ENCODE data around the gene TWSG1.
A peak's percentile ranks its signal among the peaks of the same experiment; 100 is the strongest.
"Not testable (repeated sequence)": the region's sequence is repeated elsewhere in the genome, so short reads cannot be mapped to it uniquely, and the experiment has no call there.

TWSG1 gene

DNA sequence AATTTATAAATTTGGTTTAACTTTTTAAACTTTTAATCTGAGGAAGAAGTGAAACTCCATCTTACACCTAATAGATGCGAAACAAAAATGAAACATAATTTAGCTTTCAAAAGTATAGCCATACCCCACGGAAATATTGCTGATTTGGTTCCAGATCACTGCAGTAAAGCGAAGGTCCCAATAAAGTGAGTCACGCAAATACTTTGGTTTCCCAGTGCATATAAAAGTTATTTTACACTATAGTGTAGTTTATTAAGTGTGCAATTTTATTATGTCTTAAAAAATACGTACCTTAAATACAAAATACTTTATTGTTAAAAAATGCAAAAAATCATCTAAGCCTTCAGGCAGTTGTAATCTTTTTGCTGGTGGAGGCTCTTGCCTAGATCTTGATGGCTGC lies 55.1 kb downstream of the TWSG1 start:
- TF ChIP-seq ZNF274 (IDR thresholded peaks at IDR 0.05; ENCODE audit: low read depth, low read length) = no peak
- no peak overlapping the region for H3K4me3 ChIP-seq (ENCODE audit: low read length)

DNA sequence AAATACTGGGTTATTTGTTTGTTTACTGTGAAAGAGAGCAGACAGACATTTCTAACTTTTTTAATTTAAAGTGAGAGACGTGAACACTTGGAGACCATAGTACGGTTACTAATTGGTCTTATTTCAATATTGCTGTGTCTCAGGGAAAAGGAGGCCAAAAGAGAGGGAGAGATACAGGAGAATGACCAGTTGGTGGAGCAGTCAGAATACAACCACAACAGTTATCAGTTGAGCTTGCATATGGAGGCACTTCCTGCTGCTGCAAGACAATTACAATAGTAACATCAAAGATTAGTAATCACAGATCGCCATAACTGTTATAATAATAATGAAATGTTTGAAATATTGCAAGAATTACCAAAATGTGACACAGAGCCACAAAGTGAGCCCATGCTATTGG lies 58.2 kb downstream of the TWSG1 start:
- TF ChIP-seq ZNF274 (IDR thresholded peaks at IDR 0.05; ENCODE audit: low read depth, low read length) = no peak
- no peak overlapping the region for H3K4me3 ChIP-seq (ENCODE audit: low read length)

DNA sequence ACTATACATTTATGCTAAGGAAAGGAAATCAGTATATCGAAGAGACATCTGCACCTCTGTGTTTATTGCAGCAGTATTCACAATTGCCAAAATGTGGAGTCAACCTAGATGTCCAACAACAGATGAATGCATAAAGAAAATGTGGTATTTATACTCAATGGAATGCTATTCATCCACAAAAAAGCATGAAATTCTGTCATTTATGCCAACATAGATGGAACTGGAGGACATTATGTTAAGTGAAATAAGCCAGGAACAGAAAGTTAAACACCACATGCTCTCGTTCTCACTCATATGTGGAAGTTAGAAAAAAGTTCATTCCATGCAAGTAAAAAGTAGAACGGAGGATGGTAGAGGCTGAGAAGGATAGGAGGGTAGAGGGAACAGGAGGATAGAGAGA lies 59.5 kb downstream of the TWSG1 start:
- H3K4me3 ChIP-seq (ENCODE audit: low read length) = no peak overlapping the region
- TF ChIP-seq ZNF274 (IDR thresholded peaks at IDR 0.05; ENCODE audit: low read depth, low read length) = no peak

DNA sequence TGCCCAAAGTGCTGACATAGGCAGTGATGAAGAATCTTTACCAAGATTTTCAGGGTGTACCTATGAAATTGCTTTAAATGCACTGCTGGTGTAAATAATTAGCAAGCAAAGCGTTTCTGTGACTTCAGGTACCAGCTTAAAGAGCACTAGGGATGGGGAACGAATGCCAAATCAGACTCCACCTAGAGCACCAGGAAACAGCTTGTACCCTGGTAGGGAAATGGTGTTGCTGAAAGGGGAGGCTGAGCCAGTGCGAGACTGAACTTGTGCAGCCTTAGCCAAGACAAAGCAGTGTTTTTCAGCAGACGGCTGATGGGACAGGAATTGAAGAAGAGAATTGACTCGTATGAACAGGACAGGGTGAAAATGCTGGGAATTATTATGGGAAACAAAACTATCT lies 65.6 kb downstream of the TWSG1 start:
- TF ChIP-seq ZNF274 (IDR thresholded peaks at IDR 0.05; ENCODE audit: low read depth, low read length) = no peak
- H3K4me3 ChIP-seq (ENCODE audit: low read length) = no peak overlapping the region

DNA sequence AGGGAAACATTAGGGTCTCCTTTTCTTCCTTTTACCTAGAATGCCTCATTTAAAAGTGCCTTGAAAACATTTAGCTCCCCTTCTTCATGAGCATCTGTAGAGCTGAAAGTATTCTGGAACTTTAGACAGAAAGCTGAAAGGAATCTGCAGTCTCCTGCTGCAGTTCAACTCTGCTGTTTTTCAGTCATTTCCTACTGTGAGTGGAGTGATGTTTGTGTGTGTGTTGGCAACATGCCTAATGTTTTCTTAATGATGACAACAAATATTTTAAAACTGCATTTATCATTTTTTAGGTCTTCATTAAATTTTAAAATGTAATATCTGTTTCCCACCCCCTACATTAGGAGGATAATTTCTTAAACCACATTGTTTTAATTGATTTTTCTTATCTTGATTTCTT lies 66.6 kb downstream of the TWSG1 start:
- H3K4me3 ChIP-seq (ENCODE audit: low read length) = no peak overlapping the region
- TF ChIP-seq ZNF274 (IDR thresholded peaks at IDR 0.05; ENCODE audit: low read depth, low read length) = no peak

DNA sequence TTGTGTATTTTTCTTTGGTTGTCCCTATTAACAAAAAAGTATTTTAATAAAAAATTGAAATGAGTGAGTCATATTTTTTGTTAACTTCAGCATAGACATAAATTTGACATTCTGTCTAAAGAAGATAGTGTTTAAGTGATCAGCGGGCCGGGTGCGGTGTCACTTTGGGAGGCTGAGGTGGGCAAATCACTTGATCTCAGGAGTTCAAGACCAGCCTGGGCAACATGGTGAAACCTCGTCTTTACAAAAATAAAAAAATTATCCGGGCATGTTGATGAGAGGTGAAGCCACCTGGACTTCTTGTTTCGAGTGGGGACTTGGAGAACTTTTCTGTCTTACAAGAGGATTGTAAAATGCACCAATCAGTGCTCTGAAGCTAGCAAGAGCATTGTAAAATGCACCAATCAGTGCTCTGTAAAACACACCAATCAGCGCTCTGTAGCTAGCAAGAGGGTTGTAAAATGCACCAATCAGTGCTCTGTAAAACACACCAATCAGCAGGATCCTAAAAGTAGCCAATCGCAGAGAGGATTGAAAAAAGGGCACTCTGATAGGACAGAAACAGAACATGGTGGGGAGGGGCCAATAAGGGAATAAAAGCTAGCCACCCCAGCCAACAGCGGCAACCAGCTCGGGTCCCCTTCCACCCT lies 67.9 kb downstream of the TWSG1 start:
- H3K4me3 ChIP-seq (ENCODE audit: low read length) = not testable (repeated sequence)

DNA sequence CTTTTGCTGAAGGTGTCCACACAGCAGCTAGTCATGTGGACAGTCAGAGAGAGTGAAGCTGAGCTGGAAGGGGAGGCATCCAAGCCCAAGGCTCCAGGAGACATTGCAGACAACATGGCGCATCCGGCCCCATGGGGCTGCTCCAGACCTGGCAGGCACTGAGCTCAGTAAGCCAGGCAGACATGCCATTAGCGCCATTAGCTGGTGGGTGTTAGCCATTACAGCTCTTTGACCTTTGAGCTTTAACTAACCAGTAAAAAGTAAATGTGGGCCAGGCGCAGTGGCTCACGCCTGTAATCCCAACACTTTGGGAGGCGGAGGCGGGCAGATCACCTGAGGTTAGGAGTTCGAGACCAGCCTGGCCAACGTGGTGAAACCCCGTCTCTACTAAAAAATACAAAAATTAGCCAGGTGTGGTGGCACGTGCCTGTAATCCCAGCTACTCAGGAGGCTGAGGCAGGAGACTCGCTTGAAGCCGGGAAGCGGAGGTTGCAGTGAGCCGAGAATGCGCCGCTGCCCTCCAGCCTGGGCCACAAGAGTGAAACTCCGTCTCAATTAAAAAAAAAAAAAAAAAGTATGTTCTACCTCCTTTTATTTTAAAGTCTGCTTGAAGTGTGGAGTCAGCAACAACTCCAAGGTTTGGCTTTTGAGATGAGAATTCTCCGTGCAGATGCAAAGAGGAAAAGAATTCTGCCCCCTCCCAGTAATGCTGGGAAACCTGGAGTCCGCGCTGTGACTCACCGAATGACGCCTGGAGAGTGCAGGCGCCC lies 69.4 kb downstream of the TWSG1 start:
- no peak for TF ChIP-seq ZNF274 (IDR thresholded peaks at IDR 0.05; ENCODE audit: low read depth, low read length)
- peak overlapping the region; percentile 43; the same call in 1 of the 2 replicates for H3K4me3 ChIP-seq (ENCODE audit: low read length)

DNA sequence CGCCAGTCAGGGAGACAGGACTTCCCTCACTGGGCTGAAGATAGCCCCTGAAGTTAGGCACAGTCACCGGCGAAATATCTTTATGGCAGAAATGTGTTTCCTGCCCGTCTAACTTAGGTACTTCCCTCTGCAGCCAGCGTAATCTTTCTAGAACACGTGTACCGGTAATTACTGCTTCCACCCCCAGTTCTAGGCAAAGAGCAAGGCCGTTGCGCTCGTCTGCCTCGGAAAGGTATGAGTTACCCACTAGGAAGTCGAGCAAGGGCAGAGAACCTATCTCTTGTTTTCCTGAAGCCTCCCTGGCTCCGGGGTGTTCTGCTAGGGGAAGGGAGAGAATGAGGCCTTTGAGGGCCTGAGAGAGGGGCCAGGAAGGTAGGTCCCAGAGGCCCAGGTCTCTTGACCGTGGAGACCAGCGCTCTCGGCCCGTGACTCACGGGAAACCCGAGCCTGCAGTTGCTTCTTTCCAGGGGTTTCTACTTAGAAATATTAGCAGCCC lies 70.0 kb downstream of the TWSG1 start:
- H3K4me3 ChIP-seq (ENCODE audit: low read length) = peak overlapping the region; percentile 43; the same call in 1 of the 2 replicates
- TF ChIP-seq ZNF274 (IDR thresholded peaks at IDR 0.05; ENCODE audit: low read depth, low read length) = no peak

DNA sequence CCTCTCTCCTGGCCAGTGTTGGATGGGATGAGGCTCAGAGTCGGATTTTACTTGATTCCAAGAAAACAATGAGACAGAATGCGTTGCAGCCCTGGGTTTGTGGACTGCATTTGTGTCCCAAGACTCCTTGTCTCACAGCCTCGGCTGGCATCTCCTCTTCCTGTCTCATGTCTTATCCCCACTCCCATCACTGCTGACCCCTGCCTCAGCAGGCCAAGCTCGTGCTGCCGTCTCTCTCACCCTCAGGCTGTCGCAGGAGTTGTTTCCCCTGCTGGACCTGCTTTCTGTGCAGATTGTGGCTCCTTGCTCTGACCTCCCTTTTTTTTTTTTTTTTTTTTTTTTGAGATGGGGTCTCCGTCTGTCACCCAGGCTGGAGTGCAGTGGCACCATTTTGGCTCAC lies 70.6 kb downstream of the TWSG1 start:
- TF ChIP-seq ZNF274 (IDR thresholded peaks at IDR 0.05; ENCODE audit: low read depth, low read length) = no peak
- H3K4me3 ChIP-seq (ENCODE audit: low read length) = peak overlapping the region; percentile 43; the same call in 1 of the 2 replicates

DNA sequence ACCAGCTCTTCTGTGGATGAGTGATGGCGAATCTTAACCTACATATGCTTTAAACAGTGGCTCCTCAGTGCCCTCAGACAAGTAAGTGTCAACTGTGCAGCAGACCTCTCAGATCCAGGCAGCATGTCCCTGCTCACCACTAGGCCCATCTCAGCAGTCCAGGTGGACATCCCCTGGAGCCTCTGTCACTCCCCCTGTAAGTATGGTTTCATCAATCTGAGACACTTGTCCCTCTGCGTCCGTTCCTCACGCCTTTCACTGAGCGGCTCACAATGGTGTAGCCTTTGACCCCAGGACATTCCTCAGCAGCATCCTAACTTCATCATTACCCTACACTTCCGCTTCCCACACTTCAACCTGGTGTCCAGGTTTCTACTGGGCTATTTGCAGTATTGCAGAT lies 71.4 kb downstream of the TWSG1 start:
- no peak overlapping the region for H3K4me3 ChIP-seq (ENCODE audit: low read length)
- TF ChIP-seq ZNF274 (IDR thresholded peaks at IDR 0.05; ENCODE audit: low read depth, low read length) = no peak

DNA sequence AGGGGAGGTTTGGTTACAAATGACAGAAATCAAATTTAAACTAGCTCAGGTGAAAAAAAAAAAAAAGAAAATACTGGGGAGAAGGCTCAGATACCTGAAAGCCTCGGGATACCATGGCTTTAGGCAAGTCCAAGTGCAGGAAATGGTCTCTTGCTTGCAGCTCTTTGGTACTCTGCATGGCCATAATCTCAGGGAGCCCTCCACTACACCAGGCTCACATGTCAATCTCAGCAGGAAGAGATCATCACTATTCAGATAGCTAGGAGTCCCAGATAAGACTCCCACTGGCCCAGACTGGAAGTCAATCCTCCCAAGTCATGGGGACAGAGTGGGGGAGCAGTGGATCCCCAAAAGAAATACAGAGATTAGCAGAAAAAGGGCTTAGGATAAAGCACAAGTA lies 75.9 kb downstream of the TWSG1 start:
- no peak for TF ChIP-seq ZNF274 (IDR thresholded peaks at IDR 0.05; ENCODE audit: low read depth, low read length)
- no peak overlapping the region for H3K4me3 ChIP-seq (ENCODE audit: low read length)

DNA sequence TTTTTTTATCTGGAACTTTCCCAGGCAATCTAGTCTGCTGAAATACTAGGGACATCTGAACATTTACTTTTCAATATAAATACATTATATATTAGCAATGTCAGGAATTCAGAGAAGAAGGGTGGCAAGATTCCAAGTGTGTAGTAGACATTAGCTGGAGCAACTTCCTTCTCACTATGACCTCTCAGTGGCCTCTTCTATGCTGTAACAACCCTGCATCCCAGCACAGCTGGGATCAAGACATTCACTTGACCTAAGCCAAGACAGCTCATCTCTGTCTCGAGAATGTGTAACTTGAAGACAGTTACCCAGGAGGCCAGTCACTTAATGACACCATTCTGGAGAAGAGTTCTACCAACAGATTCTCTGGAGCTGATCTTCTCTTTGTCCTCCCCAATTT lies 79.0 kb downstream of the TWSG1 start:
- no peak for TF ChIP-seq ZNF274 (IDR thresholded peaks at IDR 0.05; ENCODE audit: low read depth, low read length)
- H3K4me3 ChIP-seq (ENCODE audit: low read length) = no peak overlapping the region

DNA sequence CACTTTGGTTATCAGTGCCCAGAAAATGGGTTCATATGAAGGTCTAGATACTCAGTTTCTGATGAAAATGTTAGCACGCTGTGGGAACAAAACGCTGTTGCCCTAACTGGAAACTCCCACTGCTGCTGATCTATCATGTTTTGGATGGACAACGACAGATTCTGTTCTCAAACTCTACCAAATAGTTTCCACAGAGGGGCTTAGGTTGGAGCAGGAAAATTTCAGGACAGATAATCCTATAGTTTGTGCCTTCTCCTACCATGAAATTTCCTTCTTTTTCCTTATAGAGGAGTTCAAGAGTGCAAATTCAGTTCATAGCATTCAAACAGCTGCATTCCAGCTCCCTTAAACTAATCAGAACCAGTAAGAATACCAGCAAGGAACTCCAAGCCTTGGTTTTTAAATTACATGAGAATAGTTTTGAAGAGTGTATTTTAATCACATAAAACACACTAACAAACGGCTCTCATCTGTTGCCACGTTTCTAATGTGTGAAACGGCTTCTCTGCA lies 82.0 kb downstream of the TWSG1 start:
- no peak overlapping the region for H3K4me3 ChIP-seq (ENCODE audit: low read length)
- no peak for TF ChIP-seq ZNF274 (IDR thresholded peaks at IDR 0.05; ENCODE audit: low read depth, low read length)

DNA sequence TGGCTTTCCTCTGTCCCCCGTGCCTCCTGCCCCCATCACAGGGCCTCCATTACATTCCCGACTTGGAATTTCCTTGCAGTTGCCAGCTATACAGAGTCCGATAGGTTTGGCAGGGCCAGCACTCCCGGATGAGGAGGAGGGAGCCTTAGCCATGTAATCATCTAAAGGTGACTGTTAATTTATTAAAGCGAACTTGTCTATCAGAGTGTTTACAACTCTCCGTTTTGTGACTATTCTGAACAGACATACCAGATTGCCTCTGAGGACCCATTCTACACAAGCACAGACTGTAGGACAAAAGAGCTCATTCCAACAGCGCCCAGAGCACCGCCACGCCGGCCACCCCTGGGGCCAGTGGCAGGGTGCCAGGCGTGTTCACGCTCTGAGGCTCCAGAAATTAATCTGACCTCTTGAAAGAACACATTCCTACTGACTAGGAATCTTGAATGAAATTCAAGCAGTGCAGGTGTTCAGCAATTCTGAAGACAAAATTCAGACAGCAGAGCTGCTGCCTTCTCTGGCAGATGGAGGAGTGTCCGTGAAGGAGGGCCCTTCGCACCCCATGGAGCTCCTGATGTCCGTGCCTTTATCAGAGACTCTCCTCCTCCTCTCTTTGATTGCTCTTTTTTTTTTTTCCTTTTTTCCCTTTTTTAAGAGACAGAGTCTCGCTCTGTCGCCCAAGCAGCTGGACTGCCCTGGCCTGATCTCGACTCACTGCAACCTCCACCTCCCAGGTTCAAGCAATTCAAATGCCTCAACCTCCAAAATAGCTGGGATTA lies 82.7 kb downstream of the TWSG1 start:
- no peak for TF ChIP-seq ZNF274 (IDR thresholded peaks at IDR 0.05; ENCODE audit: low read depth, low read length)

More for the DNA sequence above, 82.7 kb downstream of the TWSG1 start:
- no peak overlapping the region for H3K4me3 ChIP-seq (ENCODE audit: low read length)

All from GM08714 (cell line).